ENCODE data around the gene SLC25A33. TPM values are rescaled to one million over a fixed set of nuclear protein-coding genes. Genes with fewer than 3 reads are reported as not detected.

The SLC25A33 gene, protein sequence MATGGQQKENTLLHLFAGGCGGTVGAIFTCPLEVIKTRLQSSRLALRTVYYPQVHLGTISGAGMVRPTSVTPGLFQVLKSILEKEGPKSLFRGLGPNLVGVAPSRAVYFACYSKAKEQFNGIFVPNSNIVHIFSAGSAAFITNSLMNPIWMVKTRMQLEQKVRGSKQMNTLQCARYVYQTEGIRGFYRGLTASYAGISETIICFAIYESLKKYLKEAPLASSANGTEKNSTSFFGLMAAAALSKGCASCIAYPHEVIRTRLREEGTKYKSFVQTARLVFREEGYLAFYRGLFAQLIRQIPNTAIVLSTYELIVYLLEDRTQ
- 1 to 10 TPM; 5.0 to 8.4 TPM for total RNA-seq

DNA sequence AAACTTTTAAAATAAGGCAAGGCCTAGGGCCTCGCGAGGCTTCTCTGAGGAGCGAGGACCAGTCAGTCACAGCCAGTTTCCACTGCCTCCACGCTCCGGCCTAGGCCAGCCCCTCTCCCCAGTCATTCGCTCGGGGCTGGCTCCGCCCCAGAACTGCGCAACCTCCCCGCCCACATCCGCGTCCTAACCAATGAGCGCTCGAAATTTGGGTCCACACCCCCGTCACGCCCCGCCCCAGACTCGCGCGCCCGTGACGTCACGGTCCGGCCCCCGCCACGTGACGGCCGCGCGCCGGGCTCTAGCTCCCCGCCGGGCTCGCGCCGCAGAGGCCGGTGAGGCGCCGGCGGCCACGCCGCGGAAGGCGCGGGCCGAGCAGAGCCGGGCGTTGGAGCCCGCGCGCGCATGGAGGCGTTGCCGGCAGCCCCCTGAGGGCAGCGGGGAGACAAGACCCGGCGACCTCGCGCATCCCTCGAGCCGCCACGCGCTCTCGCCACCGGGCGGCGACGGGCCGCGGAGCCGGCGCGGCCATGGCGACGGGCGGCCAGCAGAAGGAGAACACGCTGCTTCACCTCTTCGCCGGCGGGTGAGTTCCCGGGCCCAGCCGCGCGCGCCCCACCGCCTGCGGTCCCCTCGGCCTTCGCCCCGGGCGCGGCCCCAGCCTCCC, at the start of gene SLC25A33:
TSS of gene SLC25A33 (plus strand) at position 301 of the 664 bp plus-strand sequence. CDS start at position 528, 227 bp downstream.
- Histone ChIP-seq H3K27ac (peak within 1 kb of the TSS; percentile 86), H3K9me3 (no peaks in the 10 kb centered on the region), H3K4me3 (peak within 1 kb of the TSS; percentile 87), H3K36me3 (no peaks in the 10 kb centered on the region), H3K9ac (ENCODE audit: low read depth in 2 of 2, low read length in 2 of 2) (peak within 1 kb of the TSS; percentile 88 to 93), H3K4me1 (peaks cover 12% of the 10 kb centered on the region), H3K27me3 (no peaks in the 10 kb centered on the region)
- DNase-seq: peak; percentile 99
- intact Hi-C loops (cut with DNase I): no loop called here
- TF ChIP-seq, protein P1, sequence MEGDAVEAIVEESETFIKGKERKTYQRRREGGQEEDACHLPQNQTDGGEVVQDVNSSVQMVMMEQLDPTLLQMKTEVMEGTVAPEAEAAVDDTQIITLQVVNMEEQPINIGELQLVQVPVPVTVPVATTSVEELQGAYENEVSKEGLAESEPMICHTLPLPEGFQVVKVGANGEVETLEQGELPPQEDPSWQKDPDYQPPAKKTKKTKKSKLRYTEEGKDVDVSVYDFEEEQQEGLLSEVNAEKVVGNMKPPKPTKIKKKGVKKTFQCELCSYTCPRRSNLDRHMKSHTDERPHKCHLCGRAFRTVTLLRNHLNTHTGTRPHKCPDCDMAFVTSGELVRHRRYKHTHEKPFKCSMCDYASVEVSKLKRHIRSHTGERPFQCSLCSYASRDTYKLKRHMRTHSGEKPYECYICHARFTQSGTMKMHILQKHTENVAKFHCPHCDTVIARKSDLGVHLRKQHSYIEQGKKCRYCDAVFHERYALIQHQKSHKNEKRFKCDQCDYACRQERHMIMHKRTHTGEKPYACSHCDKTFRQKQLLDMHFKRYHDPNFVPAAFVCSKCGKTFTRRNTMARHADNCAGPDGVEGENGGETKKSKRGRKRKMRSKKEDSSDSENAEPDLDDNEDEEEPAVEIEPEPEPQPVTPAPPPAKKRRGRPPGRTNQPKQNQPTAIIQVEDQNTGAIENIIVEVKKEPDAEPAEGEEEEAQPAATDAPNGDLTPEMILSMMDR (IDR thresholded peaks at IDR 0.05): no peak

DNA sequence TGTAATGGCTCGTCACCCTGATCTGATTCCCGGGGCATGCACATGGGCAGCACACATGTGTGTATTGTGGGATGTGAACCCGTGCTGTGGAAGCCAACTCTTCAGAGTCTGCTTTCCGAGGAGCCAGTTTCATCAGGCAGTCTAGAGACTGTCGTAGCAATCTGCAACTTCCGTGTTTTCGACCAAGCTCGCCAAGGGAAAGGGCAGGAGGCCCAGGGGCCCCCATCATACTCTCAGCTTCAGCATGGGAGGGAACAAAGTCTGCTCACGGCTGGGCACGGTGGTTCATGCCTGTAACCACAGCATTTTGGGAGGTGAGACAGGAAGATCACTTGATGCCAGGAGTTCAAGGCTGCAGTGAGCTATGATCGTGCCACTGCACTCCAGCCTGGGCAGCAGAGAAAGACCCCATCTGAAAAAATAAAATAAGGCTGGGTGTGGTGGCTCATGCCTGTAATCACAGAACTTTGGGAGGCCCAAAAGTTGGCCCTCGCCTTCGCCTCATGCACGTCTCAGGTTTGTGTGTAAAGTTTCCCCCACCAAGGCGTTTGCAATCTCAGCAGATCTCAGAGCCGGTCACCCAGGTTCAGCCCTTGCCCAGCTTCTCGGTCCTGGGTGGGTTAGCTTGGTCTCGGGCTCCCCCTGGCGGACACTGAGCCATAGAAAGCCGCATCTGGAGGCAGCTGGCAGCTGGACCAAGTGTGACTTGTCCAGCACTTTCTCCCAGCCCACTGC, 48.5 kb upstream of the SLC25A33 start:
- Histone ChIP-seq H3K27ac (no peak overlapping the region), H3K36me3 (no peaks in the 10 kb centered on the region), H3K9ac (ENCODE audit: low read depth in 2 of 2, low read length in 2 of 2) (no peak overlapping the region), H3K9me3 (no peaks in the 10 kb centered on the region), H3K27me3 (no peaks in the 10 kb centered on the region), H3K4me1 (peaks cover 5% of the 10 kb centered on the region), H3K4me3 (no peak overlapping the region)
- peak; percentile 93 for DNase-seq
- TF ChIP-seq, protein P1 (IDR thresholded peaks at IDR 0.05): peak; percentile 81
- intact Hi-C loops (cut with DNase I): loop anchor here (2.0 kb wide), 1 partner anchor 202 kb away; no protein-coding TSS in a partner anchor

DNA sequence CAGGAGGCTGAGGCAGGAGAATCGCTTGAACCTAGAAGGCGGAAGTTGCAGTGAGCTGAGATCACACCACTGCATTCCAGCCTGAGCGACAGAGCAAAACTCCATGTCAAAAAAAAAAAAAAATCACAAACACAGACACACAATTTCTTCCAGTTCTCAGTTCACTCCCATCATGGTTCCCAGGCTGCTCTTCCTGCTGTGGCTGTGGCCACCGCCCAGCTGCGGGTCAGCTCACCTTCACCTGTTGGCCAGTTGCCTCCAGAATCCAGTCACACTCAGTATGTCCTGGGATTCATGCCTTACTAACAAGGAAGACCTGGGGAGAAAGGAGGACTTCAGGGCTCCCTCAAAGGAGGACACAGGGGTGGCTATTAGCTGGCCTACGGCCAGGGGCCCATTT, 45.9 kb upstream of the SLC25A33 start:
- no peak for DNase-seq
- intact Hi-C loops (cut with DNase I): no loop called here

DNA sequence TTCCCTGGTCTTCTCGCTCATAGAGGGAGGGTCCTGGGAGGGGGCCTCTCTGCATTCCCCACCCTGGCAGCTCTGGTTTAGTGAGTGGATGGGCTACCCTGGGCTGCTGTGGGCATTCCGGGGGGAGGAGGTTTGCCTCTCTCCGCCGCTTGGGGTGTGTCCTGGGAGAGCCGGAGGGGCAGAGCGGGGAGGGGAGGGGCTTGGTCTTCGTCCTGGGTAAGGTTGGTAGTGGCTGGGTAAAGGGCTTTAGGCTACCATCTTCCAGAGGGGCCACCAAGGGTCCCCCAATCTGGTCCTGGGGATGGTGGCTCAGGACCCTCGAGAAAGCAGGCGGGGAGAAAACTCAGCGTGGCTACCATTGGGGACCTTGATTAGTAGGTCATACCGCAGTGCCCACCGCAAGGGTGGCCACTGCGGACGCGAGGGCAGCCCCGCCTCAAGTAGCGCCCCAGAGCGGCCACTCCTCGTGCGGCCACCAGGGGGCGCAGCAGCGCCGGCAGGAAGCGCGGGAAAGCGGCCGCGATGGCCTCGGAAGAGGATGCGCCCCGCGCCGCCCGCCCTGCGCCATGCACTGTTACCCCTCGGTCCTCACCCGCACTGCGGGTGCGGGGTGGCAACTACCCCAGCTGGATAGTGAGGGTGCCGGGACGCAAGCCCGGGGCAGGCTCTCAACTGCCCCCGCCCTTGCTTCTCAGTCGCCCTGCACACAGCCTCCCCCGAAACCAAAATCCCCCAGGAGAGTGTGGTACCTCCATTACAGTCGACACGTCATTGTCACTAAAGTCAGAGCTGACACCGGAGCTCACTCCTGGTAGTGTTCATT, 44.1 kb upstream of the SLC25A33 start:
- intact Hi-C loops (cut with DNase I): loop anchor here (5.0 kb wide), 1 partner anchor 77 kb away; no protein-coding TSS in a partner anchor
- Histone ChIP-seq H3K27ac (no peak overlapping the region), H3K4me3 (peak overlapping the region; percentile 13), H3K36me3 (no peaks in the 10 kb centered on the region), H3K9me3 (no peaks in the 10 kb centered on the region), H3K9ac (ENCODE audit: low read depth in 2 of 2, low read length in 2 of 2) (no peak overlapping the region), H3K4me1 (peaks cover 5% of the 10 kb centered on the region), H3K27me3 (no peaks in the 10 kb centered on the region)
- TF ChIP-seq, protein P1 (IDR thresholded peaks at IDR 0.05): peak; percentile 99
- DNase-seq: peak; percentile 44

More for the DNA sequence above, 45.9 kb upstream of the SLC25A33 start:
- Histone ChIP-seq H3K4me3 (no peak overlapping the region), H3K9me3 (no peaks in the 10 kb centered on the region), H3K9ac (ENCODE audit: low read depth in 2 of 2, low read length in 2 of 2) (no peak overlapping the region), H3K36me3 (no peaks in the 10 kb centered on the region), H3K27me3 (no peaks in the 10 kb centered on the region), H3K27ac (no peak overlapping the region), H3K4me1 (peaks cover 5% of the 10 kb centered on the region)
- TF ChIP-seq, protein P1 (IDR thresholded peaks at IDR 0.05): no peak
